Glomerular endothelial cell (primary cell): Measurements from ENCODE around the gene CFDP1. TPM values are rescaled to one million over a fixed set of nuclear protein-coding genes. Genes with fewer than 3 reads are reported as not detected.
A peak's percentile ranks its signal among the peaks of the same experiment; 100 is the strongest.

Experiments
- DNase-seq: peaks from one replicate; pipeline ENCODE4 v3.0.0-alpha.2; 2011; ENCODE audit warnings: low read depth, low spot score; ENCODE audit errors: extremely low read depth
- total RNA-seq: library from RNA; depleted of rRNA; stranded (reverse); fragments of >200 nt; gene quantifications from 2 replicates; pipeline ENCODE4 v1.2.3, GENCODE V29; 2015

Gene CFDP1
- total RNA-seq, 1 donor from 2014 or later: 74.8 TPM

DNA sequence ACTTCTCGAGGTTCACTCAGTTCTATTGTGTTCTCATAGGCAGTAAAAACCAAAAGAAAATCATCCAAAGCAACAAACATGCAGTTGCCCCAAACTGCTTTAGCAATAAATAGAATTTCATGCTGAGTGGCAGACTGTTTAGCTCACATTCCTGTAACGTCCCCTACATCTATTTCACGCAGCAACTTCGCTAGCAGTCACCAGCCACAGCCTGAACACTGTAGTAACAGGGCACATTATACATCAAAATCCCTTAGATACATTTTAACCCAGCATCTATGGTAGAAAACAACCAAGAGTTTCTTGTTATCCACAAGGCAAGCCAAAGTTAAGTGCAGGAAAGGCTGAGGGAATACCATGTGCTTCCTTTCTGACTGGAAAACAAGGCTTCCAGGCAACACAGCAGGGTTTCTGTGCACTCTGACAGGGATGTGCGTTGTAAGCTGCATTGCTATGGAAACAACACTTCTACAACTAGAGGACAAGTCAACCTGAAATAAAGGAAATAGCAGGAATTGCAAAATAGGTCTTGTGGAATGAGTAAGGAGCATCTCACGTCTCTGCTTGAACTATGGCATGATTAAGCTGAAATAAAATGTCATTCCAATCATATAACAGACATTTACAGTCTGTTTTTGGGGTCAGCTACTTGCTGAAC is 55.4 kb downstream of the CFDP1 start:
- DNase-seq: peak; percentile 90

DNA sequence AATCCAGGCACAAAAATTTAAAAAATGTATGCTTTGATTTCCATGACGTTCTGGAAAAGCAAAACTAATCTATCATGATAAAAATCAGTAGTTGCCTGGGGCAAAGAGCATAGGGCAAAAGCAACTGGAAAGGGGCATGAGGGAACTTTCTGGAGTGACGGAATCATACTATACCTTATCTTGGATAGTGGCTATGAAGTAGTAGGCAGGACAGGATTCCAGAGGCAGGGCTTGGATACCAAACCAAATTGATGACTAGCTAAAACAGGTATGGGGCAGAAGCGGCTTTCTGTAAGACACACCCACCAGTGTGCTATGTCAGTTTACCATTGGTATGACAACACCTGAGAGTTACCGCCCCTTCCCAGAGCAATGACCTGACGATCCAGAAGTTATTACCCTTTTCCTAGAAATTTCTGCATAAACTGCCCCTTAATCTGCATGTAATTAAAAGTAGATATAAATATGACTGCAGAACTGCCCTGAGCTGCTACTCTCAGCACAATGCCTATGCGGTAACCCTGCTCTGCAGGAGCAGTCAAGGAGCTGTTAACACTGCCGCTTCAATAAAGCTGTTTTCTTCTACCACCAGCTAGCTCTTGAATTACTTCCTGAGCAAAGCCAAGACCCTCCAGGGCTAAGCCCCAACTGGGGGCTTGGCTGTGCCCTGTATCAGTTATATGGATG is 56.7 kb downstream of the CFDP1 start:
- DNase-seq: no peak

DNA sequence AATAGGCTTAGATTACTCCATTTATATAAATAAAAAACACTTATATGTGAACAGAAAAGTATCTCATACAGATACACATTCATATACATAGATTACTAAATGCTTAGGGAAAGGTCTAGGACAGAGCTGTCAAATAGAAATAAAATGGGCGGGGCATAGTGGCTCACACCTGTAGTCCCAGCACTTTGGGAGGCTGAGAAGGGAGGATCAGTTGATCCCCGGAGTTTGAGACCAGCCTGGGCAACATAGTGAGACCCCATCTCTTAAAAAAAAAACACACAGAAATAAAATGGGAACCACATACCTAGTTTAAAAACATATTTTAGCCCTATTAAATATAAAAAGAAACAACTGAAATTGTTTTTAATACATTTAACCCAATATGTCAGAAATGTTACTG is 58.9 kb downstream of the CFDP1 start:
- no peak for DNase-seq

DNA sequence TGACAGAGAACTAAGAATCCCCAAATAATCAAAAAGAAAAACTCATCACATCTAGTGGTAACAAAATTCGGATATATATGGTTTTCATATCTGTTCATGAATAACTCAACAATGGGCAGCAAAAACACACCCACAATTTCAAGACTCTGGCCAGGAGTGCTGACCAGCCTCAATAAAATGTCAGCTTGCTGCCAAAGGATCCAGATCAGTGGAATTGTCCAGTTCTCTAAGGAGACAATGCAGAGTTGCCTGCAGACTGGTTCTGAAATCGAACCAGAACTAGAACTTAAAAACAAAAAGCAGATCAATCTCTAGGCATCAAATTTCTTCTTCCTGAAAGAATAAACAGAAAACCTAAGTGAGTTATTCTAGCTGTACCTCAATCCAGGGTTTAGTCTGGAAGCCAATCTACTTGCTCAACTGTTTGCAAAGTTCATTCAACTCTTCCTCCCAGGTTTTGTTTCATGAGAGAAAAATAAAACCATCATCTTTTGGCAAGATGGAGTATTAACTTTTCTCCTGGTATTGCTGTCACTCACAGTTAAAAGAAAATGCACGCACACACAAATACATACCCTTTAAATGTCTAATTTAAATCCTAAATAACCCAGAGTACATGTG is 61.0 kb downstream of the CFDP1 start:
- no peak for DNase-seq

DNA sequence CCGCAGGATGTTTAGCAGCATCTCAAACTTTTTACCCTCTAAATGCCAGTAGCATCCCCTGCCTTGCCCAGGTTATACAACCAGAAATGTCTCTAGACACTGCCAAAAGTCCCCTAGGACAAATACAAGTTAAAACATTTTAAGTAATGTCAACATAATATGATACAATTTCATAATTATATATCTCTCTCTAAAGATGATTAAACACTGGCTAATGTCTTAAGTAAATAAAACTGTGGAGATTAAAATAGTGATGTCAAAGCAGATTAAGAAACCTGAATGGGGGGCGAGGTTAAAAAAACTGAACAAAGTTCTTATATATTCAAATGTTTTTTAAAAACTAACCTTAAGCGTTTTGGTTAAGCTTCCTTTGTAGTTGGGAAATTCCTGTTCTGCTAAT is 62.1 kb downstream of the CFDP1 start:
- DNase-seq: no peak

DNA sequence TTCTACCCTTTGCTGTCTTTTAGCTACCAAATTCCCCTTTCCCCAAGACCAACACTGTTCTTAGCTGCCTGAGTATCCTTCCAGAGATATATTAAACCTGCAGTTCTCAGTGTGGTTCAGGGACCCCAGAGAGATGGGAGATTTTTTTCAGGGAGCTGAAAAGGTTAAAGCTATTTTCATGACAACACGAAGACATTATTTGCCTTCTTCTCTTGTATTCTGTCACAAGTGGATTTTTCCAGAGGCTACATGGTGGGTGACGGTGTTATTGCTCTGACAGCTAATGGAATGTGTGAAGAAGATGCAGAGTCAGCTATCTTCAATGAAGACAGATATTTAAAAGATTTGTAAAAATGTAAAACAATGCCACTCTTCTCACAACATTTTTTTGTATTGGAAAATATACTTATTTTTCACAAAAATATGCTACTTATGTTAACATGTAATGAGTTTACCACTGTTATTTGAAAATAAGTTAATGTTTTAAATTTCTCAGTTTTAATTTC is 69.0 kb downstream of the CFDP1 start:
- DNase-seq: no peak

DNA sequence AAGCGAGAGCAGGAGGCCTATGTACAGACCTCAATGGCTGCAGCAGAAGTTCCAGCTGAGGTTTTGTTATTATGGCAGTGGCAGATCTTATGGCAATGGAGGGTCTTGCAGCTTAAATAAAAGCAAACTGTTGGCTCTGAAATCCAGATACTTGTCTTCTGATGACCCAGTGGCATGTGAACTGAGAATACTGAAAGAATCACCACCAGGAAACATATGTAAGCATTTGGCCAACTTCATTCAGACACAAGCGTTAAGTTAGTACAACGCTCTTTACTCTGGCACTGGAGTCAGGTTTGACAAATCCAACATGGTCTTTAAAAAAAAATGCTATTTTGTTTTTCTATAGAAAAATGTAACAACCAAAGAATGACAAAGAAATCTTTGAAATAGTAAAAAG is 70.5 kb downstream of the CFDP1 start:
- DNase-seq: no peak

DNA sequence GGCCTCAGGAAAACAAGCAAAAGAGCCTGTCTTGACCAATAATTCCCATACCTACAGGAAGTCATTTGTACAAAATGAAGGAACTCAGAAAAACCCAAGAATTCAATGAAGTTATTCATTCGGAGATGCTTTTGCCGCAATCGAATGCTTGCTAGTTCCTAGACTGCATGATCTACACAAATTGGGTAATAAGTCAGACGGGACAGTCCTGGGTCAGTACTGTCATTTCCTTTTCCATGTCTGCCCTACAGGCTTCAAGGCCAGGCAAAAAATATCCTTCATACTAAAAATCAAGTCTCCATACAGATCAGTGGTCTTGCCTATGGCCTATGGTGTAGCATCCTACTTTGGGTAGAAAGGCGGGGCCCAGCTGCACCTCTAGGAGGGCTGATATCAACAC is 71.4 kb downstream of the CFDP1 start:
- no peak for DNase-seq

DNA sequence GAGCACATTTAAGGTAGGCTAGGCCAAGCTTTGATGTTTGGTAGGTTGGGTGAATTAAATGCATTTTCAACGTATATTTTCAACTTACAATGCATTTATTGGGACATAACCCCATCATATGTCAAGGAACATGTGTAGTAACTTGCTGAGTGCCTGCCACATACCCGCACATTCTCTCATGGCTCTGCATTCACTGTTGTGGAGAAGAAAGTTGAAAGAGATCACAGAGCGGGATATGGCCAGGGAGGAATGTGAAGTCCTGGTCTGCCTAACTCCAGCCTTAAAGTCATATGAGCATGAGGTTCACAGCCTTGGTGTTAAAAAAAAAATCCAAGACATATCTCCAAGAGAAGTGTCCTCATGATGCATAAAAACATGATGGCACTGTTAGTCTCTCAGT is 79.1 kb downstream of the CFDP1 start:
- no peak for DNase-seq

DNA sequence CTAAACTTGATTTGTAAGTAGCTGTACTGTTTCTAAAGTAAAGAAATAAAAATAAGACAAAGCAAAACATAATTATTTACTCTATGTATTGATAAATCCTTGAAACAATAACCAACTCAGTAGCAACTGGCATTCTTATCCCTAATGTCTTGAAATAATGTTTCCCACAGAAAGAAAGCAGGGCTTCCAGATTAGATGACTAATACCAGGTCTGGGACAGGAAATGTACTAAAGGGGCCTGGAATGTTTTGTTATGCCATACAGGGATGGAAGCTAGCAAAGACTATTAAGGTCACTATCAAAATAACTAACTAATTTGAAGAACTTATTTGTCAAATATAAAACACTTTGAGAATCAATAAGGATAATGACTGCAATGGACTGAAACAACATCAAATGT is 82.1 kb downstream of the CFDP1 start:
- peak; percentile 77 for DNase-seq

DNA sequence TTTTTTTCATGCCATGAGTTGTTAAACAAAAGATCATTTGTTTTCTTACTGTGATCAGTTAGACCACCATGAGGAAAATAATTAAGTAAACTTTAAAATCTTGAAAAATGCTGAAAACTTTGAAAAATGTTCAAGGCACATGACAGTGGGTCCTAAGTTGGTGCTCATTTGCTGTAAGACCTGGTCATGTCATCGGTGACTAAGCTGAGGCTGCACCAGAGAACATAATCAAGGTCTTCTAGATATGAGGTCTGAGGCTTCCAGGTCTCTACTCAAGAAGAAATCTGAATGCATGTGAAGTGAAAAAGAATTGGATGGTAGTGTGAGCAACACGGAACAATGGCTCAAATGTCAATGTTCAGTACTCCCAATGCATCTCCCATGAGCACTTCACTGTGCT is 87.6 kb downstream of the CFDP1 start:
- no peak for DNase-seq

DNA sequence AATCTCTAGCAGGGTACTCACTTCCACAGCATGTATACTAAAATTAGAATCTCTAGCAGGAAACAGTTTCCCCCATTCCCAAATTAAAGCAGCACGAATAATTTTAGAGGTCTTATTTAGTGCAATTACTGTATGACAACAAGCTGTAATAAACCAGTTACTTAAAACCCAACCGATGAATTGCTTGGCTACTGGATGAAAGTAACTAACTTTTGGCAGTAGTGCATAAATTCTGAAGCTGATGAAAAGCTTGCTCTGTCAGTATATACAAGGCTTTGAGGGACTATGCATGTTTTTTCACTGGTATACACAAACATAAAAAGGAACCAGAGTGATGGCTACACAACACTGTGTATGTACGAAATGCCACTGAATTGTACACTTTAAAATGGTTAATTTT is 89.4 kb downstream of the CFDP1 start:
- DNase-seq: no peak

DNA sequence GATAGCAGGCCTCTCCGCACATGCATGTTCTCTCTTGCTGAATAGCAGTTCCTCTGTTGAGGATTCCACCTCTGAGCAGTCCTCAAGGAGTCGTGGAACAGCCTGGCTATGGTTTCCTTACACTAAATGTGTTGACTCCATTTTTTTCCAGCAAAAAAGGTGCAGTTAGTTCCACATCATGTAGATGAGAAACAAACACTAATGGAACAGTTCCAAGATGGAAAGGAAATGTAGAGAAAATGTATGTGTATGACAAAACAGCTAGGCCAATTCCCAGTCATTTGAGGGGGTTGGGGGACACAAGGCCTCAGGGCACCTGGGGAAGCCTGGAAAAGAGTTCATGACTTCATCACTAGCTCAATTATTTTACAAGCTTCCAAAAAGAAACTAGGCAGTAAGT is 90.0 kb downstream of the CFDP1 start:
- DNase-seq: no peak

DNA sequence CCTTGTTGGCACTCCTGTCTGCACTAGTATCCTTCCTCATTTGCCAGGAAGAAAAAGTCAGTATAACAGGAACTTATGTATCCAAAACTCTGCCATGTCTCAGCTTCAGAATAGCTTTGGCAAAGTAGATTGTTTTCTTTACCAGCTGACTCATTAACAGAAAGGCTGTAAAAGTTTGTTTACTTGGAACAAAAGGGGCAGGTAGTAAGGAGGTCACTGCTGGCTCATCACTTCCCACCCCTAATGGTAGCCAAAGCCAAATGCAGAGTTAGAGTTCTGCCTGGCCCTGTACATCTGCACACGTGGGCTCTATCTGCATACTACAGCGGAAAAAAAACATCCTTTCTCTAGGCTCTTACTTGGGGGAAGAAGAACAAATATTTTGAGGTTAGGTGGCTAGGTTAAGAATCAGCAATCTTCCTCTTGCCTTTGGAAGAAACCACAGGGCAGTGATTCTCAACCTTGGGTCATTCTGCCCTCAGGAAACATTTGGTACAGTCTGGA is 90.9 kb downstream of the CFDP1 start:
- peak; percentile 93 for DNase-seq

DNA sequence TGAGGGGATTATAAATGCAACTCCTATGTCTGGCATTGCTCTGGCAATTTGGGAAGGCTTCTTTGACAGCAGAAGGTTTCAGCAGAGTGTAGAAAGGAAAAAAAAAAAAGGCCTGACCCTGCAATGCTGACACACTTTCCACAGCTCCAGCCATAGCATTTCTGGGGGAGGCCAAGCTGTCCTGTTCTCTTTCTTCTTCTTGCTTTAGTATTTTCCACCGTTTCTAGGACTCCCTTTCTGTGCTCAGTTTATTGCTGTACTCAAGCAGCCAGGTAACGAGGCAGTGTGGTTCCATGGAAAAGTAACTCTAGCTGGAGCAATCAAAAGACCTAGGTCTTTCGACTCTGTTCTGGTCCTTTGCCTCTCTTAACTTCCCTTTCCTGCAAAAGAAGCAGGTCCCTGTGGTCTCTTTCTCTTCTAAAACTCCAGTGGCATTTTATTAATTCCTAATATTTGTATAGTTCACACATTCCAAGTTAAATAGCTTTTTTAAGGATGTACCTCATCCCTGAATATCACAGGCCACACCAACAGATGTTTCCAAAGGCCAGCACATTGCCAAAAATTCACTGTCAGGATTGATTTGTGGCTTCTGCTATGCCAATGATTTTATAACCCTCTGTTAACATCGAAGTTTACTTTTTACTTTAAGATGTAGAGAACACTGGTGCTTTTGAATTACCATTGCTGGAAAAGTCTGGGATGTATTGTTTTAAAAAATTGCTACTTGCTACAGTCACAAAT is 91.6 kb downstream of the CFDP1 start:
- no peak for DNase-seq

DNA sequence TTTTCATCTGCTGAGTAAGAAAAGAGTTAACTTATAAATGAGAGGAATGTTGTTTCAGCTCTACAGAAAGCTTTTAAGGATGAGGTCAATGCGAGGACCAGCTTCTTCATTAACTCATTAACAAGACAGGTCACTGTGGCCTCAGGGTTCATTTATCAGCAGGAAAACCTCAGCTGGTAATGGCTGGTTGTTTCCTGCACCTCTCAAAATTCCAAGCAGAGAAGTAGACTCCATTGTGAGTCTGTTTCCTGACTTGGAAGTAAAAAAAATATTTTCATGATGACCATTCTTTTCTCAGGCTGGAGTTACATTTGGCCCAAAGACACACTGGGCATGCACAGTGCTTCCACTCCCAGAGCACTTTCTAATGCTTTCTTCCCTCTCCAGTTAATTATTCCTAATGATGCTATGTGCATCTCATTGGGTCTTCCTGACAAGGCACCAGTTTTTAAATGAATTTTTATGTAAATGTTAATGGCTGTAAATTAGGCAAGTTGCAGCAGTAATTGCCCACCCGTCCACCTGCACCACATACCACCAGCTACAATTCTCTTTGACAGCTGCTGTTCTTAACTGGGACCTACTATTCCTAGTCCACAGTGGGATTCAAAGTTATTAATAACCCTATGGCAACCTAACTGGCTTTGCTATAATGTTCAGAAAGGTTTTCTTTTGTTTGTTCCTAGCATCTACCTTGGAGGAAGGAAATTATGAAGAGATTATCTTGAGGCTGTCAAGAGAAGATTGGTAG is 92.4 kb downstream of the CFDP1 start:
- peak; percentile 97 for DNase-seq

DNA sequence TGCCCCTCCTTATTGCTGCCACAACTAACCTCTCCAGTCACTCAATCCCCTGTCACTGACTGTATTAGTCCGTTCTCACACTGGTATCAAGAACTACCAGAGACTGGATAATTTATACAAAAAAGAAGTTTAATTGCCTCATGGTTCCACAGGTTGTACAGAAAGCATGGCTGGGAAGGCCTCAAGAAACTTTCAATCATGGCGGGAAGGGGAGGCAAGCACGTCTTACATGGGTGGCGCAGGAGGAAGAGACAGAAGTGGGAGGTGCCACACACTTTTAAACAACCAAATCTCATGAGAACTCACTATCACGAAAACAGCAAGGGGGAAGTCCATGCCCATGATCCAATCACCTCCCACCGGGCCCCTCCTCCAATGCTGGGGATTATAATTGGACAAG is 95.9 kb downstream of the CFDP1 start:
- DNase-seq: no peak

DNA sequence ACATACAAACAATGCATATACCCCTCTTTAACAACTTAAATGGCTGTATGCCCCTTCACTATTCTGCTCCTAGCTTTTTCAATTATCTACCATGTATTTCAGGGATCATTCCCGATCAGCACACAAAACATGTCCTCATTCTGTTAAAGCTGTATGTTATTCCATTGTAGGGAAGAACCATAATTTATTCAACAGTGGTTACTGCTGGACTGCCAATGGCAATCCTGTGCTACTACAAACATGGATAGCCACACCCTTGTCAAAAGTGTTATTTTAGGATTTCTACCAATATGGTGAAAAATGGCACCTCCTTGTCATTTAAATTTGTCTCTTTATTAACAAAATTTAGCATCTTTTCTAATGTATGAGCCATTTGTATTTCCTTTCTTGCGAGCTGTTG is 96.8 kb downstream of the CFDP1 start:
- no peak for DNase-seq

DNA sequence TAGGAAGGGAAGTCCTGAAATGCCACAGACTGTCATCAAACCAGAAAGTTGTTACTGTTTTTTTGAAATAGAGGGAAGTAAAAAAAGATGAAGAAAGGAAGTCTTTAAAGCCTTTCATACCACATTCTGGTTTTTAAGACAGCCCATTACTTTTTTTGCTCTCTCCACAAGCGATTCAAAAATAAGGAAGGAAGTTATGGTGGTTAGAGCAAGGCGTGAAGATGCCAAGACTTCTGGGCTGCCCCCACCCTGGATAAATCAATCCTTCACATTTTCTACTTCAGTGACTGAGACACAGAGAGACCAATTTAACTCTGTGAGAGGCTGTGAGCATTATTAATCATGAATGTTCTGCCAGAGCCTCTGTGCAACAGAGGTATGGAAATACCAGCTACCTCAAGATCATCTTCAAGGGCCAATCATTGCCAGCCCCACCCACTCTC is 99.6 kb downstream of the CFDP1 start:
- no peak for DNase-seq

DNA sequence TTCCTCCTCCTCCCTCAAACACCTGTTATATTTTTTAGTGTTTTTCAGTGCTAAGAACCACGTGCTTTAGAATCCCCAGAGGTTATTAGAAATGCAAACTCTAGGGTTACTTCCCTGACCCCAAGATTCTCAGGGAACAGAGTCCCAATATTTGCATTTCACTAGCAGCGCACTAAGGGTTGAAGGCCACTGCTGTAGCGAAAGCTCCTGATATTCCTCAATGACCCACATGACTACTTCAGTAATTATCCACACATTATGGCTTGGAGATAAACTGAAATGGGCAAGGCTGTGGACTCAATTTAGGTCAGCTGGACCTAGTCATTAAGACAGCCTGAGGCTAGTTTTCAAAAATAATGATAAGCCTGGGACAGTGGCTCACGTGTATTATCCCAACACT is 103.4 kb downstream of the CFDP1 start:
- no peak for DNase-seq
